MCF 10A (cell line): ENCODE results near the gene ASB15. TPM values are rescaled to one million over a fixed set of nuclear protein-coding genes. Genes with fewer than 3 reads are reported as not detected.

Experiments used
- BruUV-seq: library from RNA; stranded (reverse); fragments of 400-500 nt; replicated peaks from 2 replicates; lab custom pipeline; 2021; lab: Mats Ljungman, UMichigan
- CTCF ChIA-PET: fragments of 300-600 bp; sonication (Branson Sonifier 250); formaldehyde crosslinking; extraction: SDS; loops from one replicate; lab custom pipeline; 2021; ENCODE audit warnings: antibody characterized with exemption, inconsistent platforms; lab: Yijun Ruan, JAX
- POLR2A ChIA-PET: fragments of 300-600, 350-650 bp; sonication (Branson Sonifier 250); formaldehyde crosslinking; extraction: SDS; loops from one replicate; lab custom pipeline; 2020; ENCODE audit warnings: antibody characterized with exemption, inconsistent platforms; lab: Yijun Ruan, JAX
- DNase-seq: peaks from one replicate; pipeline ENCODE4 v3.0.0-alpha.2; 2018; ENCODE audit not compliant: unreplicated experiment
- H3K27ac Mint-ChIP-seq: one replicate; pipeline ENCODE4 v1.8.0; 2022; ENCODE audit warnings: mild to moderate bottlenecking, low read depth, mixed read lengths; ENCODE audit not compliant: unreplicated experiment
- H3K27me3 Mint-ChIP-seq: one replicate; pipeline ENCODE4 v1.8.0; 2022; ENCODE audit warnings: mixed read lengths; ENCODE audit not compliant: insufficient read depth, unreplicated experiment
- H3K36me3 Mint-ChIP-seq: one replicate; pipeline ENCODE4 v1.8.0; 2022; ENCODE audit warnings: mild to moderate bottlenecking, moderate library complexity, mixed read lengths; ENCODE audit not compliant: insufficient read depth, unreplicated experiment
- H3K4me1 Mint-ChIP-seq: one replicate; pipeline ENCODE4 v1.8.0; 2022; ENCODE audit warnings: mixed read lengths; ENCODE audit not compliant: insufficient read depth, unreplicated experiment
- H3K4me3 Mint-ChIP-seq: one replicate; pipeline ENCODE4 v1.8.0; 2022; ENCODE audit warnings: mild to moderate bottlenecking, moderate library complexity, mixed read lengths; ENCODE audit not compliant: unreplicated experiment
- H3K9me3 Mint-ChIP-seq: one replicate; pipeline ENCODE4 v1.8.0; 2022; ENCODE audit warnings: mixed read lengths; ENCODE audit not compliant: unreplicated experiment
- CTCF ChIP-seq: fragments of 200-600 bp; IDR thresholded peaks from one replicate; pipeline ENCODE4 v1.8.0; 2022; ENCODE audit warnings: antibody characterized with exemption, mild to moderate bottlenecking; ENCODE audit not compliant: unreplicated experiment
- intact Hi-C: fragments of 100-400 bp; cut with micrococcal nuclease; formaldehyde crosslinking; loops from 2 replicates; pipeline ENCODE4 v1.14.1; 2022
- total RNA-seq: library from RNA; stranded (reverse); gene quantifications from 2 replicates; pipeline ENCODE4 v1.2.3, GENCODE V29; 2022

ASB15 gene
- total RNA-seq, 1 experiment from 2014 or later = not detected

- TF ChIP-seq CTCF = peak; percentile 66
- no peaks in the 10 kb centered on the region for H3K27me3 Mint-ChIP-seq
- H3K27ac Mint-ChIP-seq = no peak overlapping the region
- no peaks in the 10 kb centered on the region for H3K4me1 Mint-ChIP-seq
- BruUV-seq = no TSS peak
- ChIA-PET POLR2A (interaction anchor here (1.0 kb wide), 1 partner anchor 23 kb away, joined by 3 read pairs; the partner anchor contains the start of gene NDUFA5), CTCF (interaction anchor here (0.5 to 4.4 kb wide), 35 partner anchors 10 to 520 kb away, joined by 3 to 22 read pairs (median 4); partner anchors contain the start of genes ASB15 and NDUFA5)
- H3K9me3 Mint-ChIP-seq = no peaks in the 10 kb centered on the region
- no peak overlapping the region for H3K4me3 Mint-ChIP-seq
- peak; percentile 68 for DNase-seq
- intact Hi-C loops = loop anchor here (1.0 to 5.0 kb wide), 6 partner anchors 54 to 292 kb away; no protein-coding TSS in a partner anchor
- no peaks in the 10 kb centered on the region for H3K36me3 Mint-ChIP-seq
Observed at GRCh38 chr7:123580406-123581161, 21.0 kb upstream of the ASB15 start.

GRCh38 chr7:123581162-123581459 is 20.5 kb upstream of the ASB15 start:
- Mint-ChIP-seq H3K4me1 (no peaks in the 10 kb centered on the region), H3K27me3 (no peaks in the 10 kb centered on the region), H3K36me3 (no peaks in the 10 kb centered on the region), H3K4me3 (no peak overlapping the region), H3K27ac (no peak overlapping the region), H3K9me3 (no peaks in the 10 kb centered on the region)
- POLR2A ChIA-PET = interaction anchor here (1.0 to 1.1 kb wide), 2 partner anchors 22 to 24 kb away, joined by 3 read pairs; partner anchors contain the start of gene NDUFA5
- CTCF ChIA-PET = interaction anchor here (0.5 to 4.4 kb wide), 35 partner anchors 10 to 520 kb away, joined by 3 to 22 read pairs (median 4); partner anchors contain the start of genes ASB15 and NDUFA5
- TF ChIP-seq CTCF = no peak
- intact Hi-C loops = loop anchor here (1.0 to 5.0 kb wide), 6 partner anchors 54 to 291 kb away; no protein-coding TSS in a partner anchor
- no TSS peak for BruUV-seq
- no peak for DNase-seq

- H3K27me3 Mint-ChIP-seq = no peaks in the 10 kb centered on the region
- no peak for DNase-seq
- no peak for TF ChIP-seq CTCF
- H3K9me3 Mint-ChIP-seq = no peaks in the 10 kb centered on the region
- H3K4me1 Mint-ChIP-seq = no peaks in the 10 kb centered on the region
- ChIA-PET POLR2A (no interaction called here), CTCF (interaction anchor here (1.0 to 4.4 kb wide), 3 partner anchors 11 to 288 kb away, joined by 4 to 22 read pairs (median 4); no protein-coding TSS in a partner anchor)
- intact Hi-C loops = loop anchor here (5.0 kb wide), 1 partner anchor 213 kb away; no protein-coding TSS in a partner anchor
- no peaks in the 10 kb centered on the region for H3K36me3 Mint-ChIP-seq
- BruUV-seq = no TSS peak
- no peak overlapping the region for H3K4me3 Mint-ChIP-seq
- H3K27ac Mint-ChIP-seq = no peak overlapping the region
Observed at GRCh38 chr7:123583821-123584220, 17.8 kb upstream of the ASB15 start.

GRCh38 chr7:123588376-123588775 is 13.2 kb upstream of the ASB15 start:
- H3K27me3 Mint-ChIP-seq = no peaks in the 10 kb centered on the region
- H3K9me3 Mint-ChIP-seq = no peaks in the 10 kb centered on the region
- H3K36me3 Mint-ChIP-seq = no peaks in the 10 kb centered on the region
- DNase-seq = no peak
- no TSS peak for BruUV-seq
- no peak overlapping the region for H3K4me3 Mint-ChIP-seq
- no peaks in the 10 kb centered on the region for H3K4me1 Mint-ChIP-seq
- POLR2A ChIA-PET = interaction anchor here (0.6 kb wide), 1 partner anchor 30 kb away, joined by 3 read pairs; the partner anchor contains the start of gene NDUFA5
- CTCF ChIA-PET = no interaction called here
- no peak overlapping the region for H3K27ac Mint-ChIP-seq
- TF ChIP-seq CTCF = no peak
- intact Hi-C loops = no loop called here
